IPS-18a (cell line): ENCODE results near the gene NFATC1.
A peak's percentile ranks its signal among the peaks of the same experiment; 100 is the strongest.
"Not testable (repeated sequence)": the region's sequence is repeated elsewhere in the genome, so short reads cannot be mapped to it uniquely, and the experiment has no call there.

Experiments
- H3K27ac ChIP-seq: one replicate; pipeline ENCODE4 v1.5.1; 2013; ENCODE audit warnings: low read length
- H3K27me3 ChIP-seq: one replicate; pipeline ENCODE4 v1.6.1; 2013; ENCODE audit warnings: mild to moderate bottlenecking, low read length; ENCODE audit not compliant: control insufficient read depth, insufficient read depth
- H3K36me3 ChIP-seq: one replicate; pipeline ENCODE4 v1.6.1; 2013; ENCODE audit warnings: low read depth, low read length; ENCODE audit not compliant: control insufficient read depth
- H3K4me1 ChIP-seq: one replicate; pipeline ENCODE4 v1.6.1; 2013; ENCODE audit warnings: low read depth, low read length; ENCODE audit not compliant: control insufficient read depth
- H3K4me3 ChIP-seq: one replicate; pipeline ENCODE4 v1.5.1; 2013; ENCODE audit warnings: low read length
- H3K9ac ChIP-seq: one replicate; pipeline ENCODE4 v1.6.1; 2013; ENCODE audit warnings: mild to moderate bottlenecking, low read length, moderate library complexity
- H3K9me3 ChIP-seq: one replicate; pipeline ENCODE4 v1.6.1; 2013; ENCODE audit warnings: low read depth, low read length; ENCODE audit not compliant: control insufficient read depth

NFATC1 gene

DNA sequence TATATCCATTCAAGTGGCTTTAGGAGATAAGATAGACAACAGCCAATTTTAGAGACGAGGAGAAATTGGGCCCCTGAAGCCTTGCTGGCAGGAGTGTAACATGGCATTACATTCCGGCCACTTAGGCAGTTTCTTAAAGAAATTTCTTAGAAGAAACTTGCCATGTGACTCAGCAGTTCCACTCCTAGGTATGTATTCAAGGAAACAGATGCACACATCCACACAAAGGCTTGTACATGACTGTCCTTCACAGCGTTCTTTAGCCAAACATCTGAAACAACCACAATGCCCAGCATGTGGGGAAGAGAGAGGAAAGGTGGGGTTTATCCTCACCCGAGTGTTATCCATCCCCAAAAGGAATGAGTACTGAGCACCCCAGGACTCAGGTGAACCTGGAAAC is 107.1 kb downstream of the NFATC1 start:
- Histone ChIP-seq H3K4me1 (peaks cover 11% of the 10 kb centered on the region), H3K9me3 (peaks cover 8% of the 10 kb centered on the region), H3K9ac (no peak overlapping the region), H3K36me3 (no peaks in the 10 kb centered on the region), H3K27me3 (peaks cover 16% of the 10 kb centered on the region), H3K4me3 (no peak overlapping the region), H3K27ac (no peak overlapping the region)

DNA sequence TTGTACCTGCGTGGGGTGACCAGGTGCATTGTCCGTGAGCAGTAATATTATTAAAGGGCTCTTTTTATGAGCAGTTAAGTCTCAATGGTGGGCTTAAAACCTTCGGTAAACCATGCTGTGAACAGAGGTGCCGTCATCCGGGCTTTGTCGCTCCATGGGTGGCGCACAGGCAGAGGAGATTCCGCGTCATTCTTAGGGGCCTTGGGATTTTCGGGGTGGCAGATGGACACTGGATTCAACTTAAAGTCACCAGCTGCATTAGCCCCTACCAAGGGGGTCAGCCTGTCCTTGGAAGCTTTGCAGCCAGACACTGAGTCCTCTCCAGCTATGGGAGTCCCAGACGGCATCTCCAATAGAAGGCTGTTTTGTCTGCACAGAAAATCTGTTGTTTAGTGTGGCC is 107.7 kb downstream of the NFATC1 start:
- Histone ChIP-seq H3K27me3 (peaks cover 22% of the 10 kb centered on the region), H3K27ac (no peak overlapping the region), H3K36me3 (no peaks in the 10 kb centered on the region), H3K9ac (no peak overlapping the region), H3K9me3 (peaks cover 7% of the 10 kb centered on the region), H3K4me1 (peaks cover 13% of the 10 kb centered on the region), H3K4me3 (no peak overlapping the region)

DNA sequence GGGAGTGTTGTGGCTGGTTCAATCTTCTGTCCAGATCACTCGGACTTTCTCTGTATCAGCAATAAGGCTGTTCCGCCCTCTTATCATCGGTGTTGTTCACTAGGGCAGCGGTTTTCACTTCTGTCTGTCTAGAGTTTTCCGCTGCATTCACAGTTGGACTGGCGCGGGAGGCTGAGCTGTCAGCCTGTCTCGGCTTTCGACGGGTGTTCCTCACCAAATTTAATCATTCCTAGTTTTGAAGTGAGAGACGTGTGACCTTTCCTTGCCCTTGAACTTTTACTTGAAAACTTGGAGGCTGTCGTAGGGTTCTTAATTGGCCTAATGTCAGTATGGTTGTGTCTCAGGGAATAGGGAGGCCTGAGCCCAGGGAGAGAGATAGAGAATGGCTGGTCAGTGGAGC is 108.3 kb downstream of the NFATC1 start:
- Histone ChIP-seq H3K4me1 (peaks cover 13% of the 10 kb centered on the region), H3K9me3 (peaks cover 1% of the 10 kb centered on the region), H3K36me3 (no peaks in the 10 kb centered on the region), H3K9ac (no peak overlapping the region), H3K27me3 (peaks cover 28% of the 10 kb centered on the region), H3K4me3 (no peak overlapping the region), H3K27ac (no peak overlapping the region)

- H3K9ac ChIP-seq, H3K36me3 ChIP-seq, H3K27ac ChIP-seq, H3K4me3 ChIP-seq, H3K9me3 ChIP-seq: not testable (repeated sequence)
- Histone ChIP-seq H3K27me3 (peaks cover 29% of the 10 kb centered on the region), H3K4me1 (peaks cover 13% of the 10 kb centered on the region)
These were observed 108.8 kb downstream of the NFATC1 start for GRCh38 chr18:79504495-79504894.

DNA sequence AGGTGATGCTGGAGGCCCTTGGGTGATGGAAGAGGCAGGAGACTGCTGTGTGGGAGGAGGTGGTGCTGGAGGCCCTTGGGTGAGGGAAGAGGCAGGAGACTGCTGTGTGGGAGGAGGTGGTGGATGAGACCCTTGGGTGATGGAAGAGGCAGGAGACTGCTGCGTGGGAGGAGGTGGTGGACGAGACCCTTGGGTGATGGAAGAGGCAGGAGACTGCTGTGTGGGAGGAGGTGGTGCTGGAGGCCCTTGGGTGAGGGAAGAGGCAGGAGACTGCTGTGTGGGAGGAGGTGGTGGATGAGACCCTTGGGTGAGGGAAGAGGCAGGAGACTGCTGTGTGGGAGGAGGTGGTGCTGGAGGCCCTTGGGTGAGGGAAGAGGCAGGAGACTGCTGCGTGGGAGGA is 109.7 kb downstream of the NFATC1 start:
- H3K9ac ChIP-seq, H3K9me3 ChIP-seq, H3K36me3 ChIP-seq, H3K4me3 ChIP-seq, H3K27ac ChIP-seq: not testable (repeated sequence)
- Histone ChIP-seq H3K27me3 (peaks cover 29% of the 10 kb centered on the region), H3K4me1 (peaks cover 13% of the 10 kb centered on the region)

GRCh38 chr18:79506191-79507075 is 110.7 kb downstream of the NFATC1 start:
- peaks cover 13% of the 10 kb centered on the region for H3K4me1 ChIP-seq
- H3K9me3 ChIP-seq: no peaks in the 10 kb centered on the region
- peaks cover 29% of the 10 kb centered on the region for H3K27me3 ChIP-seq
- H3K36me3 ChIP-seq: no peaks in the 10 kb centered on the region
- no peak overlapping the region for H3K27ac ChIP-seq
- H3K9ac ChIP-seq: no peak overlapping the region
- H3K4me3 ChIP-seq: no peak overlapping the region

- peaks cover 13% of the 10 kb centered on the region for H3K4me1 ChIP-seq
- H3K9ac ChIP-seq: no peak overlapping the region
- H3K4me3 ChIP-seq: peak overlapping the region; percentile 44
- peaks cover 29% of the 10 kb centered on the region for H3K27me3 ChIP-seq
- no peak overlapping the region for H3K27ac ChIP-seq
- H3K9me3 ChIP-seq: no peaks in the 10 kb centered on the region
- H3K36me3 ChIP-seq: no peaks in the 10 kb centered on the region
These were observed 111.4 kb downstream of the NFATC1 start for GRCh38 chr18:79507076-79507545.

DNA sequence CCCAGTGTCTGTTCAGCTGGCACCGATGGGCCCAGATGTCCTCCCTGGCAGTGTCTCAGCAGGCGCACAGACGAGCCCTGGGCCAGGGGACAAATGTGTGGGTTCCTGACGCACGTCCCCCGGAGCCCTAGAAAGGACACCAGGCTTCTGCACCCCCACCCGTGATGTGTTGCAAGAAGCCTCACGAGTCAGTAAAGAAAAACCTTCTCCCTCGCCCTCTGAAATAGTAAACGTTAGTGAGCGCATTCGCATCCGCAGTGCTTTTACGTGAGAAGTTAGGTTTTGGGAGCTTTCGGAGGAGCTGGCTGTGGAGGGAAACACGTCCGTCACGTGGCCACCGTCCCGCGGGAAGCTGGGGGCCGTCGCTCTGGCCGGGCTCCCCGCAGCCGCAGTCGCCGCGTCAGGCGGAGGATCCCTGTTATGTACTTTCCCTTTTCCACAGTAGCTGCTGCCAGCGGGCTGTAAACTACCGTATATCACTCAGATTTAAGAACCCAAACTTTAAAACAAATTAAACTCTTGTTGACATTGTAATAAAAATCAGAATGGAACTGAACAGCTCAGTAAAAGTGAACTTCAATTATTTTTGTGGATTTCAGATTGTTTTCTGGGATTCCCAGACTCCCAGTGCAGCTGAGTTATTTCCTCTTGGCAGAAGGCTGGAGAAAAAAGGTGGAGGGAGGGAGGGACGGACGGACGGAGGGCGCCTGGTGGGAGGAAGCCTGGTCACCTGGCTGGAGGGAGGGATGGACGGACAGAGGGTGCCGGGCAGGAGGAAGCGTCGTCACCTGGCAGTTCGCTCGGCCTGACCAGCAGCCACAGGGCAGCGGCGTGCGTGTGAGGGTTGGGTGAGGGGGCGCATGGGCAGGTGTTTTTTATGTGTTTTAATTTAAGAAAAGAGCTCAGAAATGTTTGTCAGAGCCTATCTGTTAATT is 112.1 kb downstream of the NFATC1 start:
- Histone ChIP-seq H3K4me3 (peak overlapping the region; percentile 44), H3K9ac (no peak overlapping the region), H3K27ac (no peak overlapping the region), H3K36me3 (no peaks in the 10 kb centered on the region), H3K4me1 (peaks cover 13% of the 10 kb centered on the region), H3K9me3 (no peaks in the 10 kb centered on the region), H3K27me3 (peaks cover 29% of the 10 kb centered on the region)

GRCh38 chr18:79508565-79509535 is 113.1 kb downstream of the NFATC1 start:
- H3K4me3 ChIP-seq: no peak overlapping the region
- no peaks in the 10 kb centered on the region for H3K9me3 ChIP-seq
- peaks cover 29% of the 10 kb centered on the region for H3K27me3 ChIP-seq
- no peaks in the 10 kb centered on the region for H3K36me3 ChIP-seq
- peaks cover 13% of the 10 kb centered on the region for H3K4me1 ChIP-seq
- H3K9ac ChIP-seq: no peak overlapping the region
- no peak overlapping the region for H3K27ac ChIP-seq

DNA sequence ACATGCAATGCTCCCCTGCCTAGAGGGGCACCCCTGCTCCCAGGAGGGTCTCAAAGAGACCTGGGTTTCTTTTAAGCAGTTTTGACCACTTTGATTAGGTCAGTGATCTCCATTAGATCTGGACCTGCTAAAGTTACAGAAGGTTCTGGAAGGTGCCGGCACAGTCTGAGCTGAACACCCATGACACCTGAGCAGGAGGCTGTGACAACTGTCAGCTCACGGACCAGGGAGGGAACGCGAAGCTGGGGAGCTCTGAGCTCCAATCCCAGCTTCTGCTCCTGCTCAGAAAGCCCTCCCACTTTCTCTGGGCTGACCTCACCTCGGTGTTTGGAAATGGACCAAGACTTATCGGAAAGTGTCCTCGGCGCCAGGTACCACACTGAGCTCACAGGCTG is 113.8 kb downstream of the NFATC1 start:
- Histone ChIP-seq H3K27me3 (peaks cover 29% of the 10 kb centered on the region), H3K9me3 (no peaks in the 10 kb centered on the region), H3K36me3 (no peaks in the 10 kb centered on the region), H3K4me3 (no peak overlapping the region), H3K9ac (no peak overlapping the region), H3K4me1 (peaks cover 13% of the 10 kb centered on the region), H3K27ac (no peak overlapping the region)
